Posterior vena cava (tissue), 2 donors: ENCODE data around the gene PRM1. TPM values are rescaled to one million over a fixed set of nuclear protein-coding genes. Genes with fewer than 3 reads are reported as not detected.
A peak's percentile ranks its signal among the peaks of the same experiment; 100 is the strongest.

ENCODE experiments used
- DNase-seq: peaks from one replicate; pipeline ENCODE4 v3.0.0-alpha.2; 2020; ENCODE audit warnings: low spot score
- intact Hi-C, 2 donors: fragments of 100-400 bp; cut with DNase I; formaldehyde crosslinking; loops; one replicate each; pipeline versions ENCODE4 v1.14.1 to v1.14.2; 2022 to 2023
- long read RNA-seq, 2 donors: library from polyadenylated mRNA; unstranded; transcript quantifications; one replicate each; pipeline ENCODE4 v2.0.0, GENCODE V29; 2020 to 2021
- total RNA-seq, 2 donors: library from RNA; stranded (reverse); fragmentation: NEBNext Ultra II Directional; extraction: Animal tissue kit (Norgen Biotek cat#: 25700); gene quantifications; one replicate each; pipeline ENCODE4 v1.2.1, GENCODE V29; 2021
- donor health status: DM: yes; HTN: yes; CAD: no.
- donor health status: DM: yes; HTN: yes; CAD: no.

PRM1 gene
- not detected for total RNA-seq
- long read RNA-seq, donor 1, result 0 reads
- long read RNA-seq, donor 2, result 0 reads

- DNase-seq, result no peak
- intact Hi-C loops, result no loop called here
These were observed at the start of gene PRM1 for GRCh38 chr16:11280616-11281522. TSS of gene PRM1 (minus strand) at chr16:11281330. CDS start at chr16:11281238, 92 bp downstream.

GRCh38 chr16:11330526-11331237 is 49.6 kb upstream of the PRM1 start:
- intact Hi-C loops, result no loop called here
- peak; percentile 3 for DNase-seq

- intact Hi-C loops, result loop anchor here in 1 of 2 donors (5.0 kb wide), 1 partner anchor 68 kb away; no protein-coding TSS in a partner anchor
- DNase-seq, result no peak
These were observed 48.8 kb upstream of the PRM1 start for GRCh38 chr16:11329891-11330290.

GRCh38 chr16:11329071-11329491 is 48.0 kb upstream of the PRM1 start:
- intact Hi-C loops, result loop anchor here in 1 of 2 donors (5.0 kb wide), 1 partner anchor 67 kb away; no protein-coding TSS in a partner anchor
- peak; percentile 6 for DNase-seq

- DNase-seq, result peak; percentile 84
- intact Hi-C loops, result loop anchor here in 1 of 2 donors (5.0 kb wide), 1 partner anchor 66 kb away; no protein-coding TSS in a partner anchor
These were observed 47.3 kb upstream of the PRM1 start for GRCh38 chr16:11328172-11329070.

GRCh38 chr16:11327277-11328171 is 46.4 kb upstream of the PRM1 start:
- intact Hi-C loops, result loop anchor here in 1 of 2 donors (5.0 kb wide), 1 partner anchor 65 kb away; no protein-coding TSS in a partner anchor
- DNase-seq, result no peak

GRCh38 chr16:11326737-11327276 is 45.7 kb upstream of the PRM1 start:
- intact Hi-C loops, result loop anchor here in 1 of 2 donors (5.0 kb wide), 1 partner anchor 65 kb away; no protein-coding TSS in a partner anchor
- no peak for DNase-seq

GRCh38 chr16:11326084-11326736 is 45.1 kb upstream of the PRM1 start:
- intact Hi-C loops, result loop anchor here in 1 of 2 donors (5.0 kb wide), 1 partner anchor 64 kb away; no protein-coding TSS in a partner anchor
- DNase-seq, result no peak

- intact Hi-C loops, result loop anchor here in 1 of 2 donors (5.0 kb wide), 1 partner anchor 63 kb away; no protein-coding TSS in a partner anchor
- DNase-seq, result no peak
These were observed 44.4 kb upstream of the PRM1 start for GRCh38 chr16:11325404-11326083.

- intact Hi-C loops, result no loop called here
- no peak for DNase-seq
These were observed 42.6 kb upstream of the PRM1 start for GRCh38 chr16:11323551-11324336.

- intact Hi-C loops, result no loop called here
- no peak for DNase-seq
These were observed 41.7 kb upstream of the PRM1 start for GRCh38 chr16:11322823-11323222.

- intact Hi-C loops, result no loop called here
- DNase-seq, result no peak
These were observed 40.5 kb upstream of the PRM1 start for GRCh38 chr16:11321662-11322061.

- intact Hi-C loops, result no loop called here
These were observed 39.0 kb upstream of the PRM1 start for GRCh38 chr16:11320170-11320569.

GRCh38 chr16:11319529-11320146 is 38.5 kb upstream of the PRM1 start:
- intact Hi-C loops, result no loop called here
- DNase-seq, result no peak

More at GRCh38 chr16:11320170-11320569, 39.0 kb upstream of the PRM1 start:
- DNase-seq, result no peak

GRCh38 chr16:11318817-11319216 is 37.7 kb upstream of the PRM1 start:
- intact Hi-C loops, result no loop called here
- no peak for DNase-seq
